ENCODE measurements around the gene SERPINA9. TPM values are rescaled to one million over a fixed set of nuclear protein-coding genes. Genes with fewer than 3 reads are reported as not detected.

The SERPINA9 gene
- total and polyA plus RNA-seq, 2 experiments from 2014 or later, result 0.31 TPM; not detected in 1

DNA sequence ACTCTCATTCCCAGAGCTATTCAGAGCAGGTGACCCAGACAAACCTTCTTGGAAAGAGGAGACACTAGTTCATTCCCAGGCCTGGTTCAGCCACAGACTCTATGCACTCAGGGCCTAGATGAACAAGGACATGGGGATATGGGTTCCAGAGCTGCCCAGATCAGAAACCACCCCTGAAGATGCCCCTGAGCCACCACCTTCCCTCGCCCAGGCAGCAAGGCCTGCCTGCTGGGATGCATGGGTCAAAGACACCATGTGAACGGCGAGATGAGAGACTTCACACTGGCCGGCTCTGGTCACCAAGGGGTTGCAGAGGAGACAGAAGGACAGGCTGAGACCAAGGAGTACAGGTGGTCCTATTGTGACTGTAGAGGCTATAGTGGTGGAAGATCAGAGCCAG lies 29.2 kb upstream of the SERPINA9 start:
- 51 to 58% methylated on average over 4 of the region's 4 CpGs for WGBS, 2 experiments (ENCODE audit: low coverage in 1 of 2, low lambda C conversion rate in 2 of 2, missing lambda C conversion rate in 2 of 2)
- H3K9ac ChIP-seq, result no peak overlapping the region
- in situ Hi-C loops (cut with MboI), result no loop called here

DNA sequence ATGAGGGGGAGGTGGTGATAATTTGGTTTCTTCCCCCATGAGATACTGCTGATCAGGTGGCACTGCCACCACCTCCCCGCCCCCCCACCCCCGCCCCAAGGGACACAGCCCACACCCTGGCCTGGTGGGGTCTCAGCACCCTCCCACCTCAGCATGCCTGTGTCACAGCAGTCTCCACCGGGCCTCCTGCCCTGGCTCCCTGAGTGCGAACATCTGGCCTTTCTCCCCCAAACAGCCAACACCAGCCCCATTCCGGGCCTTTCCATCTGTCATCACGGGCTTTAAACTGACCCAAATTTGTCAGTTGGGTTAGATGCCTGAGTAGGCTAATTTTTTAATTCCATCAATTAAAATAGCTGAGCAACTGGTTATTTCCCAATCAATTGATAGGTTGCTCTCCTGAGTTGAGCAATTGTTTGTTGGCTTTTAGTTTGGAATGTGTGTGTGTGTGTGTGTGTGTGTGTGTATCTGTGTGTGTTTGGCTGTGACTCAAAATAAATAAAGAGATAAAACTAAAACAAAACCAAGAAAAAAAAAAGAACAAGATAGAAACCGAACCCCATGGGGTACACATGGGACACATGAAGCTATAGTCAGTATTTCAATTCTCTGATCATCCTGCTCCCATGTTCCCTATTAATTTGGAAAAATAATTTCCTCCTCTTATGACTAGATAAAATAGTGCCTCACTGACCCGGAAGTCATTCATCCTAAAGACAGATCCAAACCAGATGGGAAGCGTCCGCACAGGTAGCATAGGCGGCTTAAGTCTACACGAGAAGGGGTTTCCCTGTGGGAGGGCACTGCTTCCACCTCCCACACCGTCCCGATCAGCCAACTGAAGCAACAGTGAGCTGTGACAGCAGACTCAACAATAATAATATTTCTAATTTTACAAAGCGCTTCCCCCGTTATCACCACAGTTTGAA lies 25.9 kb upstream of the SERPINA9 start:
- Histone ChIP-seq H3K9me2 (ENCODE audit: insufficient read depth) (no peaks in the 10 kb centered on the region), H3K4me1 (ENCODE audit: insufficient read depth) (no peaks in the 10 kb centered on the region), H3F3A (ENCODE audit: insufficient read depth) (no peaks in the 10 kb centered on the region), H3K9me3 (ENCODE audit: low read depth) (no peaks in the 10 kb centered on the region), H3K36me3 (ENCODE audit: low read depth) (no peaks in the 10 kb centered on the region), H3K9ac (no peak overlapping the region), H3K79me2 (ENCODE audit: insufficient read depth) (no peaks in the 10 kb centered on the region), H2AFZ (no peak overlapping the region), H3K27ac (no peak overlapping the region), H3K4me2 (ENCODE audit: unreplicated experiment) (no peak overlapping the region), H3K27me3 (replicated peaks; ENCODE audit: insufficient read depth) (peaks cover 6% of the 10 kb centered on the region; the same call in 1 of the 2 replicates), H4K20me1 (ENCODE audit: insufficient read depth) (no peaks in the 10 kb centered on the region), H3K4me3 (no peak overlapping the region)
- DNase-seq, result no peak
- 49 to 51% methylated on average over 16 of the region's 16 CpGs for WGBS, 2 experiments (ENCODE audit: low coverage in 1 of 2, low lambda C conversion rate in 2 of 2, missing lambda C conversion rate in 2 of 2)
- in situ Hi-C loops (cut with MboI), result no loop called here
- TF ChIP-seq EZH2 (IDR thresholded peaks at IDR 0.05; ENCODE audit: insufficient read depth, poor library complexity, severe bottlenecking) (no peak), EZH2phosphoT487 (IDR thresholded peaks at IDR 0.05; ENCODE audit: insufficient read depth, low read depth) (no peak)

More for the DNA sequence above, 29.2 kb upstream of the SERPINA9 start:
- TF ChIP-seq EZH2 (IDR thresholded peaks at IDR 0.05; ENCODE audit: insufficient read depth, poor library complexity, severe bottlenecking), result no peak
- TF ChIP-seq EZH2phosphoT487 (IDR thresholded peaks at IDR 0.05; ENCODE audit: insufficient read depth, low read depth), result no peak
- H3K79me2 ChIP-seq (ENCODE audit: insufficient read depth), result no peaks in the 10 kb centered on the region
- H2AFZ ChIP-seq, result no peak overlapping the region
- no peaks in the 10 kb centered on the region for H3F3A ChIP-seq (ENCODE audit: insufficient read depth)
- H3K9me3 ChIP-seq (ENCODE audit: low read depth), result no peaks in the 10 kb centered on the region
- no peaks in the 10 kb centered on the region for H3K9me2 ChIP-seq (ENCODE audit: insufficient read depth)
- DNase-seq, result no peak
- no peaks in the 10 kb centered on the region for H3K4me1 ChIP-seq (ENCODE audit: insufficient read depth)
- H3K4me3 ChIP-seq, result no peak overlapping the region
- H3K27me3 ChIP-seq (replicated peaks; ENCODE audit: insufficient read depth), result peaks cover 2% of the 10 kb centered on the region; the same call in 1 of the 2 replicates
- H3K36me3 ChIP-seq (ENCODE audit: low read depth), result no peaks in the 10 kb centered on the region
- H3K27ac ChIP-seq, result no peak overlapping the region
- H3K4me2 ChIP-seq (ENCODE audit: unreplicated experiment), result no peak overlapping the region
- no peaks in the 10 kb centered on the region for H4K20me1 ChIP-seq (ENCODE audit: insufficient read depth)

DNA sequence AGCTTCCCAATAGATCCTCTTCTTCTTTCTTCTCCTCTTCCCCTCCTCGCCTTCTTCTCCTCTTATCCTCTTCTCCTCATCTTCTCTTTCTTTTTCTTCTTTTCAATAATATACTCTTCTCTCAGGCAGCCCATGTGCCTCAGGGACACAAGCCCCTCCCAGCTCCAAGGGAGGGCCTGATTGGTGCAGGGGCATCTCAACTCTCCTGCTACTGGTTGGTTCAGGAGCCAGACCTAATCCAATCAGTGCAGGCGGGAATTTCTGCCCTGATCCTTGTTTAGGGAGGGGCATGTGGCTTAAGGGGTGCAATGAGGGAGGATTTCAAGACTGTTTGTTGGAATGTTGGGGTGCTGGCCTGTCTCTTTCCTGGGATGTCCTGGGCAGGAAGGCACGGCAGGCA lies 24.3 kb upstream of the SERPINA9 start:
- Histone ChIP-seq H3K4me3 (no peak overlapping the region), H3K27me3 (replicated peaks; ENCODE audit: insufficient read depth) (peaks cover 6% of the 10 kb centered on the region; the same call in 1 of the 2 replicates), H3K4me1 (ENCODE audit: insufficient read depth) (no peaks in the 10 kb centered on the region), H3K9me2 (ENCODE audit: insufficient read depth) (no peaks in the 10 kb centered on the region), H3K27ac (no peak overlapping the region), H3K9me3 (ENCODE audit: low read depth) (no peaks in the 10 kb centered on the region), H3K79me2 (ENCODE audit: insufficient read depth) (no peaks in the 10 kb centered on the region), H3K4me2 (ENCODE audit: unreplicated experiment) (no peak overlapping the region), H3K36me3 (ENCODE audit: low read depth) (no peaks in the 10 kb centered on the region), H3F3A (ENCODE audit: insufficient read depth) (no peaks in the 10 kb centered on the region), H2AFZ (no peak overlapping the region), H4K20me1 (ENCODE audit: insufficient read depth) (no peaks in the 10 kb centered on the region), H3K9ac (no peak overlapping the region)
- in situ Hi-C loops (cut with MboI), result no loop called here
- WGBS, 2 experiments (ENCODE audit: low coverage in 1 of 2, low lambda C conversion rate in 2 of 2, missing lambda C conversion rate in 2 of 2), result 69% methylated on average over 3 of the region's 3 CpGs
- no peak for DNase-seq
- no peak for TF ChIP-seq EZH2phosphoT487 (IDR thresholded peaks at IDR 0.05; ENCODE audit: insufficient read depth, low read depth)
- TF ChIP-seq EZH2 (IDR thresholded peaks at IDR 0.05; ENCODE audit: insufficient read depth, poor library complexity, severe bottlenecking), result no peak

DNA sequence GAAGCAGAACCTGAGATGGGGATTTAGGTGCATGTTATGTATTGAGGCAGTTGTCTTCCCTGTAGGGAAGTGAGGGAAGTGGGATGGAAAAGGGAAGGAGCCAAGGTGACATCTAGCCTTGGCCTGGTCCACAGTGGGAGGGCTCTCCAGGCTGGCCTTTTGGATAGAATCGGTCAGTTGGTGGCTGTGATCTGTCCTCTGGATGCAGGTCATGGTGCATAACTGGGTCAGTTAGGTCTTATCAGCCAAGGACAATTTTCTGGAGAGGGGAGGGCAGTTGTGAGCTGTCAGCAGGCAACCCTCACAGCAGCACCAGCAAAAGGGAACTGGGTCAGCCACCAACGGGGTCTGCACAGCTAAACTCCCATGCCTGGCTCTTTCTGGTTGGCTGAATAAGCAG lies 23.7 kb upstream of the SERPINA9 start:
- H2AFZ ChIP-seq, result no peak overlapping the region
- in situ Hi-C loops (cut with MboI), result no loop called here
- no peak overlapping the region for H3K4me3 ChIP-seq
- 29 to 40% methylated on average over 2 of the region's 2 CpGs for WGBS, 2 experiments (ENCODE audit: low coverage in 1 of 2, low lambda C conversion rate in 2 of 2, missing lambda C conversion rate in 2 of 2)
- no peak overlapping the region for H3K27ac ChIP-seq
- DNase-seq, result no peak
- H3K79me2 ChIP-seq (ENCODE audit: insufficient read depth), result no peaks in the 10 kb centered on the region
- no peak for TF ChIP-seq EZH2phosphoT487 (IDR thresholded peaks at IDR 0.05; ENCODE audit: insufficient read depth, low read depth)
- TF ChIP-seq EZH2 (IDR thresholded peaks at IDR 0.05; ENCODE audit: insufficient read depth, poor library complexity, severe bottlenecking), result no peak
- H4K20me1 ChIP-seq (ENCODE audit: insufficient read depth), result no peaks in the 10 kb centered on the region
- no peaks in the 10 kb centered on the region for H3K9me2 ChIP-seq (ENCODE audit: insufficient read depth)
- peaks cover 6% of the 10 kb centered on the region; the same call in 1 of the 2 replicates for H3K27me3 ChIP-seq (replicated peaks; ENCODE audit: insufficient read depth)
- H3F3A ChIP-seq (ENCODE audit: insufficient read depth), result no peaks in the 10 kb centered on the region
- H3K36me3 ChIP-seq (ENCODE audit: low read depth), result no peaks in the 10 kb centered on the region
- H3K4me1 ChIP-seq (ENCODE audit: insufficient read depth), result no peaks in the 10 kb centered on the region
- no peak overlapping the region for H3K9ac ChIP-seq
- no peaks in the 10 kb centered on the region for H3K9me3 ChIP-seq (ENCODE audit: low read depth)
- no peak overlapping the region for H3K4me2 ChIP-seq (ENCODE audit: unreplicated experiment)

Data from GM23248 (cell line).